ENCODE measurements around the gene UBQLN2. TPM values are rescaled to one million over a fixed set of nuclear protein-coding genes. Genes with fewer than 3 reads are reported as not detected.

Gene UBQLN2
- total RNA-seq, 1 donor from 2014 or later, result 4.0 TPM

Other genes with a start within 250 kb of the UBQLN2 start
- 4.9 and 5.5 TPM in 2 replicates for gene NBDY, start 165.6 kb downstream of the UBQLN2 start, total RNA-seq

All from pulmonary artery endothelial cell (primary cell).